SU-DHL-6 (cell line): Measurements from ENCODE around the gene CAPN14.

Experiments
- H2AFZ ChIP-seq: fragments of 200-600 bp; sonication (generic); 2 replicates; pipeline ENCODE4 v1.6.1; 2014; ENCODE audit warnings: low read depth, mild to moderate bottlenecking, moderate library complexity, mixed read lengths, antibody characterized with exemption, low read length; ENCODE audit not compliant: severe bottlenecking
- H3F3A ChIP-seq: fragments of 200-600 bp; shearing (Covaris generic); 2 replicates; pipeline ENCODE4 v1.6.0; 2016; ENCODE audit warnings: antibody characterized with exemption, mild to moderate bottlenecking; ENCODE audit not compliant: insufficient read depth
- H3K27ac ChIP-seq: fragments of 200-600 bp; sonication (generic); 2 replicates; pipeline ENCODE4 v1.5.1; 2016; ENCODE audit warnings: low read depth, mild to moderate bottlenecking, low read length, moderate library complexity, mixed read lengths
- H3K27me3 ChIP-seq: fragments of 200-600 bp; sonication (generic), shearing (Covaris generic); 2 replicates; pipeline ENCODE4 v1.6.0; 2014; ENCODE audit warnings: mild to moderate bottlenecking, low read length
- H3K36me3 ChIP-seq: fragments of 200-600 bp; sonication (generic); 2 replicates; pipeline ENCODE4 v1.6.1; 2014; ENCODE audit warnings: mild to moderate bottlenecking, low read length, mixed read lengths
- H3K4me2 ChIP-seq: fragments of 300-600, 200-600 bp; shearing (Covaris generic), sonication (generic); 2 replicates; pipeline ENCODE4 v1.6.0; 2014; ENCODE audit warnings: low read length, low read depth, mild to moderate bottlenecking; ENCODE audit not compliant: poor library complexity, severe bottlenecking
- H3K4me3 ChIP-seq: fragments of 200-600 bp; sonication (generic); 2 replicates; pipeline ENCODE4 v1.5.1; 2014; ENCODE audit warnings: antibody characterized with exemption, low read length, mild to moderate bottlenecking, mixed read lengths; ENCODE audit not compliant: insufficient read depth, poor library complexity, severe bottlenecking
- H3K79me2 ChIP-seq: fragments of 200-600 bp; sonication (generic); 2 replicates; pipeline ENCODE4 v1.6.1; 2014; ENCODE audit warnings: mild to moderate bottlenecking, low read length, moderate library complexity; ENCODE audit not compliant: insufficient read depth
- H3K9ac ChIP-seq: fragments of 200-600 bp; sonication (generic); 2 replicates; pipeline ENCODE4 v1.7.0; 2014; ENCODE audit warnings: mild to moderate bottlenecking, low read length
- H3K9me2 ChIP-seq: fragments of 200-600 bp; sonication (generic); replicated peaks from 2 replicates; pipeline ENCODE4 v1.6.1; 2014; ENCODE audit warnings: low read length; ENCODE audit not compliant: insufficient read depth
- H3K9me3 ChIP-seq: fragments of 200-600 bp; sonication (generic); 2 replicates; pipeline ENCODE4 v1.6.1; 2014; ENCODE audit warnings: low read length, mixed read lengths; ENCODE audit not compliant: insufficient read depth
- H4K20me1 ChIP-seq: fragments of 200-600 bp; sonication (generic); 2 replicates; pipeline ENCODE4 v1.6.1; 2014; ENCODE audit warnings: low read depth, mild to moderate bottlenecking, antibody characterized with exemption, low read length, moderate library complexity, mixed read lengths
- CTCF ChIP-seq: fragments of 200-600 bp; sonication (generic); IDR thresholded peaks from one replicate; pipeline ENCODE4 v1.5.1; 2017; ENCODE audit warnings: antibody characterized with exemption, mild to moderate bottlenecking, low read length, moderate library complexity; ENCODE audit not compliant: insufficient read depth, poor library complexity, severe bottlenecking
- EZH2phosphoT487 ChIP-seq: fragments of 200-600 bp; sonication (generic), shearing (Covaris generic); conservative IDR thresholded peaks from 2 replicates; pipeline ENCODE4 v1.6.1; 2018; ENCODE audit warnings: mild to moderate bottlenecking, antibody characterized with exemption, low read length, moderate library complexity, mixed read lengths

Gene CAPN14

DNA sequence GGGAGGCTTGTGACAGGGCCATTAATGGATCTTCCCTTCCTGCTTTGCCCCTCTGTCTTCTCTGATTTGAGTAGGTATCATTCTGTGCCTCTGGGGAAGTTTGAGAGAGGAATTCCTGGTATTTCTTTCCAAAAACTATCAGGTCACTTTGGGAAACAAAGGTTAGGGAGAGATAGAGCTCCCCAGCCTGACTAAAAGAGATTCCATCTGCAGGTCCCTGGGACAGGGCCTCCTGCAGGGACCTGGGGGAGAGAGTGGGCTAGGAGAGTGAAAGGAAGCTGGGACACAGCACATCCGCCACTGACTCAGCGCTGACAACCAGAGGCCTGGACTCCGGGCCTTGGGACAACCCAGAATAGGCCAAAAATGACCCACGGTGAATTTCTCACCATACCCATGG is 85.4 kb downstream of the CAPN14 start:
- Histone ChIP-seq H3K9ac (no peak overlapping the region), H3K36me3 (no peaks in the 10 kb centered on the region), H4K20me1 (no peaks in the 10 kb centered on the region), H3K27ac (no peak overlapping the region), H3K4me3 (no peak overlapping the region), H2AFZ (no peak overlapping the region), H3K9me2 (no peaks in the 10 kb centered on the region), H3K4me2 (no peak overlapping the region), H3K79me2 (no peaks in the 10 kb centered on the region), H3K27me3 (no peaks in the 10 kb centered on the region), H3K9me3 (no peaks in the 10 kb centered on the region), H3F3A (no peaks in the 10 kb centered on the region)
- TF ChIP-seq EZH2phosphoT487 (no peak), CTCF (no peak)

- Histone ChIP-seq H3K79me2 (no peaks in the 10 kb centered on the region), H3K4me2 (no peak overlapping the region), H3K27me3 (no peaks in the 10 kb centered on the region), H3K9me3 (no peaks in the 10 kb centered on the region), H3K27ac (no peak overlapping the region), H3F3A (no peaks in the 10 kb centered on the region), H4K20me1 (no peaks in the 10 kb centered on the region), H3K9me2 (no peaks in the 10 kb centered on the region), H3K4me3 (no peak overlapping the region), H3K9ac (no peak overlapping the region), H3K36me3 (no peaks in the 10 kb centered on the region), H2AFZ (no peak overlapping the region)
- TF ChIP-seq EZH2phosphoT487, result no peak
- TF ChIP-seq CTCF, result no peak
Observed at GRCh38 chr2:31129375-31130171, 87.7 kb downstream of the CAPN14 start.

- Histone ChIP-seq H3F3A (no peaks in the 10 kb centered on the region), H3K27ac (no peak overlapping the region), H3K36me3 (no peaks in the 10 kb centered on the region), H3K27me3 (no peaks in the 10 kb centered on the region), H3K4me2 (no peak overlapping the region), H4K20me1 (no peaks in the 10 kb centered on the region), H3K9ac (no peak overlapping the region), H3K9me2 (no peaks in the 10 kb centered on the region), H3K4me3 (no peak overlapping the region), H3K79me2 (no peaks in the 10 kb centered on the region), H3K9me3 (no peaks in the 10 kb centered on the region), H2AFZ (no peak overlapping the region)
- no peak for TF ChIP-seq CTCF
- TF ChIP-seq EZH2phosphoT487, result no peak
Observed at GRCh38 chr2:31127931-31128330, 89.4 kb downstream of the CAPN14 start.
